HG03342 (cell line): ENCODE data around the gene NPFFR1.

Experiments used
- ATAC-seq: cut with Tn5 transposase; IDR thresholded peaks from one replicate; pipeline ENCODE4 v1.9.1; 2021; ENCODE audit warnings: mild to moderate bottlenecking, moderate library complexity; ENCODE audit not compliant: unreplicated experiment

The NPFFR1 gene

GRCh38 chr10:70315815-70316214, 32.0 kb upstream of the NPFFR1 start:
- no peak for ATAC-seq

GRCh38 chr10:70315276-70315675, 31.5 kb upstream of the NPFFR1 start:
- ATAC-seq: no peak

DNA sequence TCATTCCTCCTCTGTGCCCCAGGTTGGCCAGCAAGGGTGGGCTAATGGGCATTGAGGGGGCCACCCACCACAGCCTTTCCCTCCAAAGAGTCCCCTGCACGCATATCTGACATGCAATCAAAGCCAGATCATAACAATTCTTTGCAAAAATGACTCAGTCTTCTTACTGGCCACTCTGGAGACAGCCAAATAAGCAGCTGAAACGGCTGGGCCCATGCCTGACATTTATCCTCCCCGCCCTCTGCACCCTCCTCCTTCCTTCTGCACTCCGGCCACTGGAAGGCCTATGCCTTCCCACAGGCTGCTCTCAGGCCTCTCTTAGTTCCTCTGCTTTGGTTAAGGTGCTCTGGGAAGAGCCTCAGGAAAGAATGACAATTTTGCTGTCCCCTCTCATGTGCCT, 29.2 kb upstream of the NPFFR1 start:
- ATAC-seq: no peak

DNA sequence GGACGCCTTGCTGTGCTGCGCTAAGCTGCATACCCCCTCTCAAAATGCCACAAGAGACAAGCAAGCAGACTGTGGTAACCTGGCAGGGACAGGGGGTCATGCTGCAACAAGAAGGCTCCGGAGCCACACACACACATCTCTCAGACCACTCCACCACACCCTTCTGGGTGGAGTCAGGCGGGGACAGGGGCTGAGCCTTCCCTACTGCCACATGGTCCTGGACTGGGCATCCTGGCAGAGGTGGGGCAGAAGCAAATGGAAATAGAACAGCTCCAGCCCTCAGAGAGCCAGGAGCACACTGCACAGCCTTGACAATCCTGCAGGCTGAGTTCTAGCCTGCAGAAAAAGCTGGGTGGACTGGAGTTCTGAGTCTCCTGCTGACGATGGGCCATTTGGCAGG, 28.4 kb upstream of the NPFFR1 start:
- ATAC-seq: no peak

- no peak for ATAC-seq
Observed at GRCh38 chr10:70311698-70312097, 27.9 kb upstream of the NPFFR1 start.

- no peak for ATAC-seq
Observed at GRCh38 chr10:70309661-70310060, 25.9 kb upstream of the NPFFR1 start.

- ATAC-seq: no peak
Observed at GRCh38 chr10:70308121-70309060, 24.6 kb upstream of the NPFFR1 start.

- no peak for ATAC-seq
Observed at GRCh38 chr10:70306886-70307520, 23.2 kb upstream of the NPFFR1 start.

GRCh38 chr10:70306181-70306705, 22.4 kb upstream of the NPFFR1 start:
- ATAC-seq: no peak

- no peak for ATAC-seq
Observed at GRCh38 chr10:70303730-70304129, 19.9 kb upstream of the NPFFR1 start.

GRCh38 chr10:70302292-70302691, 18.5 kb upstream of the NPFFR1 start:
- no peak for ATAC-seq

- no peak for ATAC-seq
Observed at GRCh38 chr10:70300908-70301597, 17.2 kb upstream of the NPFFR1 start.

GRCh38 chr10:70300461-70300860, 16.7 kb upstream of the NPFFR1 start:
- no peak for ATAC-seq

GRCh38 chr10:70299876-70300275, 16.1 kb upstream of the NPFFR1 start:
- no peak for ATAC-seq

DNA sequence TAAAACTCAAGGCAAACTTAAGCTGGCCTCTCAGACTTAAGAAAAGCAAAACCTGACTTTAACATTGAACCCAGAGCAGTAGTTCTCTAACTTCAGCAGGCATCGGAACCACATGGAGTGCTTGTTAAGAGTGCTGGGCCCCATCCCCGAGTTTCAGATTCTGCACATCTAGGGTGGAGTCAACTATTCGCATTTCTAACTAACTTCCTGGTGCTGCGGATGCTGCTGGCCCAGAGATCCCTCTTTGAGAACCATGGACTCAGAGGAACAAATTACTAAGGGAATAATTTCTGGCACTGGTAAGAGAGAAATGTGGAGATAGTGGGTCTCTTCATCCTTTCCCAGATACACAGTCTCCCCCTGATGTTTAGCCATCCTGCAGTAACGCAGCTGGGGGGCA, 14.6 kb upstream of the NPFFR1 start:
- no peak for ATAC-seq

DNA sequence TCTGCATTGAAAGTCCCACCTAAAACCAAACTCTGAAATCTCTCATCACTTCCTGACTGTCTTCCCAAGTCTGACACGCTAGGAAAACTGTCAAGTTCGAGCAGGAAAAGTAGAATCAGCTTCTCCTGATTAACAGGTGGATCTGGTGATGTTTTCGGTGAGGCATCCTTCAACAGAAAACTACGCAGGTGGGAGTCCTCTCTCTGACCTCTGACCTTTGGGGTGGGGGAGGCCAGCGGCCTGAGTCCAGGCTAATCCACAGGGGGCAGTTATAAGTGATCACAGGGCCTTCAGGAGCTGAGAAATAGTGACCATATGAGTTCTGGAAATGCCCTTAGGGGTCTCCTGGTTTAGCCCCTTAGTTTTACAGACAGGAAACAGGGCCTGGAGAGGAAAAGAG, 13.4 kb upstream of the NPFFR1 start:
- ATAC-seq: no peak

GRCh38 chr10:70296406-70296899, 12.6 kb upstream of the NPFFR1 start:
- ATAC-seq: no peak

DNA sequence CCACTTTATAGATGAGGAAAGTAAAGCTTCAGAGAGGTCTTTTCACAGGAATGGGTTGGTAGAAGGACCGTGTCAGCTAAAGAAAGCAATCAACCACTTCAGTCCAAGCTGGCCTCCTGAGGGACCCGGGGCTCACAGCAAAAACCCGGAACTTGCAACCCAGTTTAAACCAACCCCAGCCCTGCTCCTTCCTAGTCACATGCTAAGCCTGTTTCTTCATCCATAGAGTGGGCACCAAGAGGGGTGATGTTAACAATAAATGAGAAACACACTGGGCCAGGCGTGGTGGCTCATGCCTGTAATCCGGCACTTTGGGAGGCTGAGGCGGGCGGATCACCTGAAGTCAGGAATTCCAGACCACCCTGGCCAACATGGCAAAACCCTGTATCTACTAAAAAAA, 12.1 kb upstream of the NPFFR1 start:
- no peak for ATAC-seq

GRCh38 chr10:70295321-70295720, 11.5 kb upstream of the NPFFR1 start:
- no peak for ATAC-seq

GRCh38 chr10:70293169-70293843, 9.5 kb upstream of the NPFFR1 start:
- ATAC-seq: peak; percentile 85

DNA sequence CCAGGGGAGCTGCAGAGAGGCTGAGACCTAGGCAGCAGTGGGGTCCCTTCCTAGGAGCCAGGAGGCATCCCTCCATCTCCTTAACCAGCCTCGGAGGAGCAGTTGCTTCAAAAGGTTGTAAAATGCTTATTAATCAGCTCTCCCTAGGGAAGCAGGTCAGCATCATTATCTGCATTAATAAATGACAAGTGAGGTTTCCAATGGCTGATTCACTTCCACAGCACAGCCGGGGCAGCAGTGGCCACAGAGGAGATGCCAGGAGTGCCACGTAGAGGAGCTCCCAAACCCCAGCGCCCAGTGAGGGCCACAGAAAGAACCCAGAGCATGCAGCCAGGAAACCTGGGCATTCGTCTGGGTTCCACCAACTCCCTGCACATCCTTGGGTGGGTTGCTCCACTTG, 8.2 kb upstream of the NPFFR1 start:
- no peak for ATAC-seq
